Astrocyte of the spinal cord (primary cell): ENCODE data around the gene CACNG5.
"Not testable (repeated sequence)": the region's sequence is repeated elsewhere in the genome, so short reads cannot be mapped to it uniquely, and the experiment has no call there.

Source experiments
- DNase-seq: peaks from one replicate; pipeline ENCODE4 v3.0.0; 2011; ENCODE audit warnings: low read depth, low spot score
- H3K4me3 ChIP-seq: 2 replicates; pipeline ENCODE4 v1.5.1; 2011; ENCODE audit warnings: low read depth, mild to moderate bottlenecking, low read length, moderate library complexity
- in situ Hi-C: cut with HindIII; loops from 2 replicates; pipeline ENCODE4 v1.10.0; 2017; ENCODE audit warnings: low sequenced_read_pairs
- TF ChIP-seq, protein P1 (sequence below): IDR thresholded peaks from 2 replicates; pipeline ENCODE4 v1.5.1; 2012; ENCODE audit warnings: low read depth, mild to moderate bottlenecking, low read length, inconsistent platforms

The CACNG5 gene

DNA sequence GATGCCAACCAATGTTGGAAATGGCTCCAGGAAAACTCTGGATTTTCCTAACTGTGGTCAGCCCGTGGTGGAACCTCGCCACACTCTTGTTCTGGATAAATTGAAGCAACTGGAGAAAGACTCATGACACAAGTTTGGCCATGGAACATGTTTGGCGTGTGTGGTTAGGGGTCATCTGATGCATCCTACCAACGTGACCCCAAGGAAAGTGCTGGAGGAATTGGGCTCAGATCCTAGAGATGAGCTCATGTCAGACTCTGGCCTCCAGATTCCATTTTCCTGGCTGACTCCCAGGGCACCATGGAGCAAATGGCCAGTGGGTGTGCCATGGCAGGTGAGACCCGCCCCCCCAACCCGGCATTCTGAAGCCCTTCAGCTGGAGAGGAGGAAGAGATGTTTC, 58.5 kb downstream of the CACNG5 start:
- DNase-seq = no peak
- TF ChIP-seq, protein P1, sequence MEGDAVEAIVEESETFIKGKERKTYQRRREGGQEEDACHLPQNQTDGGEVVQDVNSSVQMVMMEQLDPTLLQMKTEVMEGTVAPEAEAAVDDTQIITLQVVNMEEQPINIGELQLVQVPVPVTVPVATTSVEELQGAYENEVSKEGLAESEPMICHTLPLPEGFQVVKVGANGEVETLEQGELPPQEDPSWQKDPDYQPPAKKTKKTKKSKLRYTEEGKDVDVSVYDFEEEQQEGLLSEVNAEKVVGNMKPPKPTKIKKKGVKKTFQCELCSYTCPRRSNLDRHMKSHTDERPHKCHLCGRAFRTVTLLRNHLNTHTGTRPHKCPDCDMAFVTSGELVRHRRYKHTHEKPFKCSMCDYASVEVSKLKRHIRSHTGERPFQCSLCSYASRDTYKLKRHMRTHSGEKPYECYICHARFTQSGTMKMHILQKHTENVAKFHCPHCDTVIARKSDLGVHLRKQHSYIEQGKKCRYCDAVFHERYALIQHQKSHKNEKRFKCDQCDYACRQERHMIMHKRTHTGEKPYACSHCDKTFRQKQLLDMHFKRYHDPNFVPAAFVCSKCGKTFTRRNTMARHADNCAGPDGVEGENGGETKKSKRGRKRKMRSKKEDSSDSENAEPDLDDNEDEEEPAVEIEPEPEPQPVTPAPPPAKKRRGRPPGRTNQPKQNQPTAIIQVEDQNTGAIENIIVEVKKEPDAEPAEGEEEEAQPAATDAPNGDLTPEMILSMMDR = no peak
- no peak overlapping the region for H3K4me3 ChIP-seq
- in situ Hi-C loops = no loop called here

DNA sequence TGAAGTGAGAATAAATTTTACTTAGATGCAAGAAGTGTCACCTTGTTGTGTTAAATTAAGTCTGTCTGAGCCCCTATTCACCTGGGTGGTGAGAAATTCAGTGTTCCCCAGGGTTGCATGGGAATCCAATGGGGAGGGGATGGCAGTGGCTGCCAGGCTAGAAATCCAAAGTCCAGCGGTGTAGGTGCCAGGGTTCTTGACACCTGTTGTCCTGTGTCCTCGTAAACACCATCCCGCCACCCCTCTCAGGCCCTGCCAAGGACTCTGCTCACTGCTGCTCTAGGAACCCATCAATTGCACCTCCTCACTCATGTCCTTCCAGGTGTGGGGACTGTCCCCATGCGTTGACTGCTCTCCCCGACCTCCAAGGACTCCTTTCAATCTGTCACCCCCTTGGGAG, 58.9 kb downstream of the CACNG5 start:
- H3K4me3 ChIP-seq = no peak overlapping the region
- in situ Hi-C loops = no loop called here
- TF ChIP-seq, protein P1 = no peak
- DNase-seq = no peak

DNA sequence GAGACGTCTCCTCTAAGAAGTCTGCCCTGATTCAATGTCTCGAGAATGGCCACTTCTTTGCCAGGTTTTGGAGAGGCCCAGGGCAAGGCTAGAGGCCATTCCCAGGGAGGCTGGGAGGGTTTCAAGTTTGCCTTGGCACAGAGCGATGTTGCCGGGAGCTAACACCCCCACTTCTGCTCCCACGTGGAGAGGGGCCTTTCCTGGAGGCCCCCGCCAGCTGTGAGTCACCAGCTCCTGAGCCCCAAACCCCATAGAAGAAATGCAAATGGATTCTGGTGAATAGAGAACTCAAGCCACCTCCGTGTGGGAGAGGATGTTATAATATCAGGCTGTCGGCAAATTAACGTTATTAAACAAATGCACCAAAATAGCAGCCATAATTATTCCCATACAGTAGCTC, 62.2 kb downstream of the CACNG5 start:
- DNase-seq = no peak
- in situ Hi-C loops = no loop called here
- no peak overlapping the region for H3K4me3 ChIP-seq
- TF ChIP-seq, protein P1 = no peak

DNA sequence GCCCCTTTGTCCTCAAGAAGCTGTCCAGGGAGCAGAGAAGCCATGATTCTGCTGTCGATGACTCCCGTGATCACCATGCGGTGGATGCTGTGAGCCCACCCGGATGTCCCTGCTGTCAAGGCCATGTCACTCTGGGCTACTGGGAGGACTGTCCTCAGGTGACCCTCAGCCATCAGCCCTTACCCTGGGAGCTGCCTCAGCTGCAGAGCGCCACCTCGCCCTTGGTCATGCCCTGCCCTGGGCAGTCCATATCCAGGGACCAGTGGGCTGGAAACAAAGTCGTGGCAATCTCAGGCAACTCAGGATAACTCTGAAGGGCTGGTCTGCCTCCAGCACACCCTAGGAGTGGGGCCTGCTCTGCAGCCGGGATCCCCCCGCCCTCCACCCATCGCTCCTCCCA, 63.6 kb downstream of the CACNG5 start:
- no peak for DNase-seq
- in situ Hi-C loops = no loop called here
- H3K4me3 ChIP-seq = no peak overlapping the region
- TF ChIP-seq, protein P1 = no peak

DNA sequence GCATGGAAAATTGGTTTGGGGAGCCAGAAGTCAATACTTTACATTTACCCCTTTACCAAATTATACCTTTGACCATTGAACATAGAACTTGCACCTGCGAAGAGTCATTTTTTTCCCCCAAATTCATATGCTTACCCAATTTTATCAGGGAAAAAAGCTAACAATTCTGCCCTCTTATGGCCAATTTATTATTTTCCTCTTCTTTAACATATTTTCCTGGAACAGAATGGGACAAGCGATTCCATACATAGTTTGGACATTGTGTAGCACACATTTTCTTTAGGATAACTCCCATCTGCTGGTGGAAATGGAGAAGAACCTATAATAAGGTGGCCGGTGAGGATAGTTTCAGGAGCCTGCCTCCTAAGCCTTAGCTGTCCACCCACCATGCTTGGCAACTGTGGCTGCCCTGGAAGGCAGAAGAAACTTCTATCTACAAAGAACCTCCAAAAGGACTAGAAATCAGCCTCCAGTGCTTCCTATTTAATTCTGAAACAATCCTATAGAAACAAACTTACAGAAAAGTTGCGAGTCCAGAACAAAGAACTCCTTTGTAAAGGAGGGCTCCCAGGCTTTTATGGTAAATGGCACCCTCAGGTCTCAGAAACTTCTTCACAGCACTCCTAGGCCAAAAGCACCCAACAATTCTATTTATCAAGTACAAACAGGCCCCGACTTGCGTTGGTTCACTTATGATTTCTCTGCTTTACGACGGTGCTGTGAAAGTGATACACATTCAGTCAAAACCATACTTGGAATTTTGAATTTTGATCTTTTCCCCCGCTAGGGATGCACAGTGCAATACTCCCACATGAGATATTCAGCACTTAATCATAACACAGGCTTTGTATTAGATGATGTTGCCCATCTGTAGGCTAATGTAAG, 65.5 kb downstream of the CACNG5 start:
- no peak overlapping the region for H3K4me3 ChIP-seq
- TF ChIP-seq, protein P1 = peak; percentile 23
- DNase-seq = peak; percentile 8
- in situ Hi-C loops = no loop called here

DNA sequence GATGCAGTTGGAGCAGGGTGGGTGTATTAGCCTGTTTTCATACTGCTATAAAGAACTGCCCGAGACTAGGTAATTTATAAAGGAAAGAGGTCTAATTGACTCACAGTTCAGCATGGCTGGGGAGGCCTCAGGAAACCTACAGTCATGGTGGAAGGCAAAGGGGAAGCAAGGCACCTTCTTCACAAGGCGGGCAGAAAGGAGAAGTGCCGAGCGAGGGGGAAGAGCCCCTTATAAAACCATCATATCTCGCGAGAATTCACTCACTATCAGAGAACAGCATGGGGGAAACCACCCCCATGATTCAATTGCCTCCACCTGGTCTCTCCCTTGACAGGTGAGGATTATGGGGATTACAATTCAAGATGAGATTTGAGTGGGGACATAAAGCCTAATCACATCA, 68.4 kb downstream of the CACNG5 start:
- in situ Hi-C loops, H3K4me3 ChIP-seq, DNase-seq: not testable (repeated sequence)

DNA sequence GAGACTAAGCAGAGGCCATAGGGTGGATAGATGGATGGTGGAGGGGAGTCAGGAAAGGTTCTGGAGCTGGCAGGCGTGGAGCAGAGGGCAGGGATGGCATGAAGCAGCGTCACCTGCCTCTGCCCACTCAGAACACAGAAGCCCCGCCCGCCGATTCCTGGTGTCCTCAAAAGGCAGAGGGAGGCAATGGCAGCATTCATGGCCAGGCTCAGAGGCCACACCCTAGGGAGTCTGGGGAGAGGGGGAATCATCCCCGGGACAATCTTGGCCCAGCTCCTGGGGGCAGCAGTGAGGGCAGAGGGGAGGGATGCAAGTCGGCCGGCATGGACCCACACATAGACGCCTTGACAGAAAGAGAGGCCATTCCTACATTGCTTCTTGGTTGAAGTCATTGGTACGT, 68.9 kb downstream of the CACNG5 start:
- DNase-seq = no peak
- in situ Hi-C loops = no loop called here
- no peak overlapping the region for H3K4me3 ChIP-seq
- TF ChIP-seq, protein P1 = no peak
